GM06990 (cell line): Measurements from ENCODE around the gene OTOF.

Experiments
- DNase-seq: peaks from one replicate; pipeline ENCODE4 v3.0.0-alpha.2; 2011; ENCODE audit not compliant: insufficient read length; ENCODE audit errors: extremely low read depth
- H3K27me3 ChIP-seq: replicated peaks from 2 replicates; pipeline ENCODE4 v1.6.0; 2011; ENCODE audit warnings: low read length; ENCODE audit not compliant: control insufficient read depth, insufficient read depth
- H3K36me3 ChIP-seq: 2 replicates; pipeline ENCODE4 v1.5.1; 2011; ENCODE audit warnings: low read length; ENCODE audit not compliant: control insufficient read depth, insufficient read depth
- H3K4me3 ChIP-seq: replicated peaks from 2 replicates; pipeline ENCODE4 v1.5.1; 2011; ENCODE audit warnings: low read depth, mild to moderate bottlenecking, control low read depth, low read length
- TF ChIP-seq, protein P1 (sequence below): IDR thresholded peaks from 2 replicates; pipeline ENCODE4 v1.5.1; 2011; ENCODE audit warnings: low read length, control low read depth, mild to moderate bottlenecking, inconsistent platforms; ENCODE audit not compliant: insufficient read depth, poor library complexity, severe bottlenecking

OTOF gene

DNA sequence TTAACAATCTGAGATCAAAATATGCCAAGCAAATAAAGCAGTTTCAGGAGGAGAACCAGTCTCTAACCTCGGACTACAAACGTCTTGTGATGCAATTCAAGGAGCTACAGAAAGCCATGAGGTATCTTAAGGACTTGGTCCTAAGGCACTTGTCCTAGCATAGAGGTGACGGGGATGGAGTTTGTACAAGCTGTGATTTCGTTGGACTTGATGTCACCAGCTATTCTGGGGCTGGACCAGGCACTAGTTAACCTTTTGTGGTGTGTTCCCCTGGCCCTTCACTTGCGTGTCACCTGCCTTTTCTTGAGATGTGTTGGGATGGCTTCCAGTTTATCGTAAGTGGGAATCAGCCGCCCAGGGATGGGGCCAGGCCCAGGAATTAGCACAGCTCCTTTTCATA lies 33.7 kb downstream of the OTOF start:
- no peak for DNase-seq
- H3K36me3 ChIP-seq = no peaks in the 10 kb centered on the region
- no peak overlapping the region for H3K4me3 ChIP-seq
- H3K27me3 ChIP-seq = no peaks in the 10 kb centered on the region; the same call in none of the 2 replicates
- TF ChIP-seq, protein P1, sequence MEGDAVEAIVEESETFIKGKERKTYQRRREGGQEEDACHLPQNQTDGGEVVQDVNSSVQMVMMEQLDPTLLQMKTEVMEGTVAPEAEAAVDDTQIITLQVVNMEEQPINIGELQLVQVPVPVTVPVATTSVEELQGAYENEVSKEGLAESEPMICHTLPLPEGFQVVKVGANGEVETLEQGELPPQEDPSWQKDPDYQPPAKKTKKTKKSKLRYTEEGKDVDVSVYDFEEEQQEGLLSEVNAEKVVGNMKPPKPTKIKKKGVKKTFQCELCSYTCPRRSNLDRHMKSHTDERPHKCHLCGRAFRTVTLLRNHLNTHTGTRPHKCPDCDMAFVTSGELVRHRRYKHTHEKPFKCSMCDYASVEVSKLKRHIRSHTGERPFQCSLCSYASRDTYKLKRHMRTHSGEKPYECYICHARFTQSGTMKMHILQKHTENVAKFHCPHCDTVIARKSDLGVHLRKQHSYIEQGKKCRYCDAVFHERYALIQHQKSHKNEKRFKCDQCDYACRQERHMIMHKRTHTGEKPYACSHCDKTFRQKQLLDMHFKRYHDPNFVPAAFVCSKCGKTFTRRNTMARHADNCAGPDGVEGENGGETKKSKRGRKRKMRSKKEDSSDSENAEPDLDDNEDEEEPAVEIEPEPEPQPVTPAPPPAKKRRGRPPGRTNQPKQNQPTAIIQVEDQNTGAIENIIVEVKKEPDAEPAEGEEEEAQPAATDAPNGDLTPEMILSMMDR = no peak

DNA sequence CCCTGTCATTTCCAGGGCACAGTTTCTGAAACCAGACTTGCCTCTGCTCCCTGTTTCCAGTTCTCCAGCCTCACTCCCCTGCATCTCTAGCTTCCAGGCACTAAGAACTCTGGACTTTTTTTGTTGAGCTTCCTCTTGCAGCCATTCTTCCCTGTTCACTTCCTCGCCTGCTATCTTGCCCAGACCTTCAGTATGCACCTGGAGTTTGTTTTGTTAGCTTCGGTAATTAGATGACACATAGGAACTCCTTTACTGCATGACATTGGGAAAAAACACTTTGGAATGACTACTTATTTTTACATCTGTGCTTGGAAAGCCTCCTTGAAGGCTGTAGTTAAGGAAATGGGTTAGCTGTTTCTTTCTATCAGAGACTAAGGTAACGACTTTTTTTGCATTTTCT lies 35.2 kb downstream of the OTOF start:
- Histone ChIP-seq H3K27me3 (no peaks in the 10 kb centered on the region; the same call in none of the 2 replicates), H3K36me3 (no peaks in the 10 kb centered on the region), H3K4me3 (no peak overlapping the region)
- no peak for DNase-seq
- TF ChIP-seq, protein P1 = no peak

DNA sequence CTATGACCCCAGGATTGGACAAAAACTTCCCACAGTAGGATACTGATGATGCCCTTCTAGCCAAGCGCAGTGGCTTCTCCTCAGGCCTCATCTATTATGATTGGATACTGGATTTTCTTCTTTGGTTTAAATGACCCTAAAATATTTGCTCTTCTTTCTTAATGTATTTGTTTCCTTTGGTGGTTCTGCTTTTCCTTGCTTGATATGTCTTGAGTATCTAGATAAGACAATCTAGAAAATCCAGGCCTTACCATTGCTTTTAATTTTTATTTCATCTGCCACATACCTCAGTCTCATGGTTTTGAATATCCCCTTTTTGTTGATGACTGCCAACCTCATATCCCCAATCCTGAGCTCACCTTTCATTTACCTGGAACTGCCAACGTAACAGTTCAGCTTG lies 35.6 kb downstream of the OTOF start:
- H3K36me3 ChIP-seq = no peaks in the 10 kb centered on the region
- H3K27me3 ChIP-seq = no peaks in the 10 kb centered on the region; the same call in none of the 2 replicates
- no peak overlapping the region for H3K4me3 ChIP-seq
- TF ChIP-seq, protein P1 = no peak
- DNase-seq = no peak

DNA sequence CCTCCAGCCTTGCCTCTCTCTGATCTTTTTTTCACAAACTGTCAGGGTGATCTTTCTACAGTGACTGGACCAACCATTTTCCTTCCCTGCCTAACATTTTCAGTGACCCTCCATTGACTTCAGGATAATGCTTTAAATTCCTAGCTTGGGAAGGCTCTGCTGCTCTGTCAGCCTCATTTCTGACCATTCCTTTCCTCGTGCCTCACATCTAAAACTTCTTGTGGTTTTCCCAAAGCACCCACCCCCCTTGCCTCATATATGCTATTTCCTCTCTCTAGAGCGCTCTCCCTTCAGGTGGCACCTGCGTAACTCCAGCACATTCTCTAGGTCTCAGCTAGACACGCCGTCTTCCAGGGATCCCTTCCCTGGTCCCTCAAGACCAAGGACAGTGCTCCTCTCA lies 39.0 kb downstream of the OTOF start:
- DNase-seq = no peak
- Histone ChIP-seq H3K36me3 (no peaks in the 10 kb centered on the region), H3K27me3 (no peaks in the 10 kb centered on the region; the same call in 1 of the 2 replicates), H3K4me3 (no peak overlapping the region)
- TF ChIP-seq, protein P1 = no peak

DNA sequence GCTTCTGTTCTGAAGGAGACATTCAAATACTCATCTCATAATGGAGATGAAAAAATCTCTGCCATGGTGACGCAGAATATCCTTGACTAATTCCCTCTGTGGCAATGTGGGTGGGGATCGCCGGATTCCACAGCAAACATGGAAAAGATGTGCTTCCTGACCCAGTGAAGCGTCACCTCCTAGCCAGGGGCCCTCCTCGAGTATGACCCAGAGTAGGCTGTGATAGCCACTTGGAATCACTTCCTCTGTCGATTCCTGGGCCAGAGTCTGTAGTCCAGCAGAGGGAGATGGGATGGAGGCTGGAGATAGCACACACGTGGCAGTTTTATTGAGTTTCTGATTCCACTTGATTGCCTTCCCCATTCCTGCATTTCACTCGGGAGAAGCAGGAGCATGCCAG lies 39.4 kb downstream of the OTOF start:
- TF ChIP-seq, protein P1 = no peak
- DNase-seq = no peak
- H3K36me3 ChIP-seq = no peaks in the 10 kb centered on the region
- H3K27me3 ChIP-seq = no peaks in the 10 kb centered on the region; the same call in 1 of the 2 replicates
- H3K4me3 ChIP-seq = no peak overlapping the region

DNA sequence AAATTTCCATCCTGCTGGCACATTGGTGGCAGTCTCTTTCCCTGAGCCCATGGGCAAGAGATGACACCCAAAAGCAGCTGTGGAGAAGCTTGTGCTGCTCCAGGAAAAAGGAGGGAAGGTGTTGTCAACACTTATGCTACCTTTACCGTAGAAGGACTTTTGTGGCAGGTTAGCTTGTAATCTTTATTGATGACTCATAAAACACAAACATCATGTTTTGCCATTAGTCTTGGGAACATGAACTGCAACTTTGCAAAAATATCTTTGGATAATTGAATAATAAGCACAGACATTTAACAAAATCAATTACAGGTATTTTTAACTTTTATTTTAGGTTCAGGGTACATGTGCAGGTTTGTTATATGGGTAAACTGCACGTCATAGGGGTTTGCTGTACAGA lies 42.8 kb downstream of the OTOF start:
- Histone ChIP-seq H3K4me3 (no peak overlapping the region), H3K36me3 (no peaks in the 10 kb centered on the region), H3K27me3 (no peaks in the 10 kb centered on the region; the same call in 1 of the 2 replicates)
- TF ChIP-seq, protein P1 = no peak
- DNase-seq = no peak
